Measurements from ENCODE around the gene IGSF9.

Gene IGSF9

GRCh38 chr1:159931795-159932173 is 13.6 kb downstream of the IGSF9 start:
- no peak for TF ChIP-seq CTCF (IDR thresholded peaks at IDR 0.05; ENCODE audit: poor library complexity, severe bottlenecking)
- H3K27me3 ChIP-seq (ENCODE audit: insufficient read depth, poor library complexity, severe bottlenecking): no peaks in the 10 kb centered on the region
- DNase-seq (ENCODE audit: low spot score): no peak
- H3K4me3 ChIP-seq (ENCODE audit: severe bottlenecking): no peak overlapping the region
- H3K4me1 ChIP-seq (ENCODE audit: insufficient read depth, poor library complexity, severe bottlenecking): peaks cover 11% of the 10 kb centered on the region
- H3K9me3 ChIP-seq (ENCODE audit: severe bottlenecking): no peaks in the 10 kb centered on the region
- H3K36me3 ChIP-seq (ENCODE audit: low read depth): 0 out of 2 replicates have a peak, but pooled peaks cover 4% of the 10 kb centered on the region
- H3K27ac ChIP-seq (ENCODE audit: poor library complexity, severe bottlenecking): no peak overlapping the region
- no peak for ATAC-seq (ENCODE audit: low read depth)

GRCh38 chr1:159931101-159931794 is 14.2 kb downstream of the IGSF9 start:
- Histone ChIP-seq H3K9me3 (ENCODE audit: severe bottlenecking) (no peaks in the 10 kb centered on the region), H3K36me3 (ENCODE audit: low read depth) (0 out of 2 replicates have a peak, but pooled peaks cover 4% of the 10 kb centered on the region), H3K4me3 (ENCODE audit: severe bottlenecking) (no peak overlapping the region), H3K27me3 (ENCODE audit: insufficient read depth, poor library complexity, severe bottlenecking) (no peaks in the 10 kb centered on the region), H3K4me1 (ENCODE audit: insufficient read depth, poor library complexity, severe bottlenecking) (peaks cover 11% of the 10 kb centered on the region), H3K27ac (ENCODE audit: poor library complexity, severe bottlenecking) (no peak overlapping the region)
- ATAC-seq (ENCODE audit: low read depth): no peak
- no peak for TF ChIP-seq CTCF (IDR thresholded peaks at IDR 0.05; ENCODE audit: poor library complexity, severe bottlenecking)
- DNase-seq (ENCODE audit: low spot score): no peak

GRCh38 chr1:159930634-159931033 is 14.8 kb downstream of the IGSF9 start:
- DNase-seq (ENCODE audit: low spot score): no peak
- Histone ChIP-seq H3K4me3 (ENCODE audit: severe bottlenecking) (no peak overlapping the region), H3K36me3 (ENCODE audit: low read depth) (0 out of 2 replicates have a peak, but pooled peaks cover 4% of the 10 kb centered on the region)

GRCh38 chr1:159930216-159930615 is 15.2 kb downstream of the IGSF9 start:
- DNase-seq (ENCODE audit: low spot score) (no peak), ATAC-seq (ENCODE audit: low read depth) (no peak)
- Histone ChIP-seq H3K9me3 (ENCODE audit: severe bottlenecking) (no peaks in the 10 kb centered on the region), H3K4me3 (ENCODE audit: severe bottlenecking) (no peak overlapping the region), H3K4me1 (ENCODE audit: insufficient read depth, poor library complexity, severe bottlenecking) (peaks cover 11% of the 10 kb centered on the region), H3K36me3 (ENCODE audit: low read depth) (0 out of 2 replicates have a peak, but pooled peaks cover 4% of the 10 kb centered on the region), H3K27ac (ENCODE audit: poor library complexity, severe bottlenecking) (no peak overlapping the region), H3K27me3 (ENCODE audit: insufficient read depth, poor library complexity, severe bottlenecking) (no peaks in the 10 kb centered on the region)
- no peak for TF ChIP-seq CTCF (IDR thresholded peaks at IDR 0.05; ENCODE audit: poor library complexity, severe bottlenecking)

More at GRCh38 chr1:159930634-159931033, 14.8 kb downstream of the IGSF9 start:
- ATAC-seq (ENCODE audit: low read depth): no peak
- Histone ChIP-seq H3K27ac (ENCODE audit: poor library complexity, severe bottlenecking) (no peak overlapping the region), H3K27me3 (ENCODE audit: insufficient read depth, poor library complexity, severe bottlenecking) (no peaks in the 10 kb centered on the region), H3K9me3 (ENCODE audit: severe bottlenecking) (no peaks in the 10 kb centered on the region), H3K4me1 (ENCODE audit: insufficient read depth, poor library complexity, severe bottlenecking) (peaks cover 11% of the 10 kb centered on the region)
- TF ChIP-seq CTCF (IDR thresholded peaks at IDR 0.05; ENCODE audit: poor library complexity, severe bottlenecking): no peak

Measured in RWPE2 (cell line).